Measurements from ENCODE around the gene PLA2G4D. TPM values are rescaled to one million over a fixed set of nuclear protein-coding genes. Genes with fewer than 3 reads are reported as not detected.

Gene PLA2G4D
- total and polyA plus RNA-seq, 2 donors (not counting 3 experiments of a cell fraction or from before 2014, with no cell fraction given), result not detected

- DNase-seq (ENCODE audit: low read depth, low spot score) (no peak), FAIRE-seq (no peak)
- no peaks in the 10 kb centered on the region for H4K20me1 ChIP-seq (replicated peaks; ENCODE audit: control insufficient read depth, extremely low read depth, insufficient read depth, low read length)
- no peak overlapping the region for H3K27ac ChIP-seq (ENCODE audit: insufficient read depth, low read depth, low read length)
- no peaks in the 10 kb centered on the region for H3K9me3 ChIP-seq (replicated peaks; ENCODE audit: control insufficient read depth, insufficient read depth, low read length)
- CTCF ChIA-PET, result interaction anchor here (0.8 to 2.4 kb wide), 3 partner anchors 13 to 46 kb away, joined by 3 to 6 read pairs (median 3); no protein-coding TSS in a partner anchor
- H3K9me1 ChIP-seq (replicated peaks; ENCODE audit: control insufficient read depth, extremely low read depth, insufficient read depth, low read length), result no peaks in the 10 kb centered on the region
- TF ChIP-seq JUN (IDR thresholded peaks at IDR 0.05; ENCODE audit: borderline replicate concordance, insufficient read depth, insufficient read length, low read depth), result no peak
- TF ChIP-seq FOS (IDR thresholded peaks at IDR 0.05; ENCODE audit: borderline replicate concordance, insufficient read depth, low read length), result no peak
- no peak for TF ChIP-seq POLR2AphosphoS5 (IDR thresholded peaks at IDR 0.05; ENCODE audit: insufficient read depth, low read depth, low read length)
- TF ChIP-seq CTCF (IDR thresholded peaks at IDR 0.05; ENCODE audit: extremely low read depth in 1 of 2, insufficient read depth in 1 of 2, low read depth in 1 of 2, low read length in 2 of 2), result no peak
- no peak for TF ChIP-seq MYC (IDR thresholded peaks at IDR 0.05; ENCODE audit: low read depth, low read length)
- no peak for TF ChIP-seq MAX (IDR thresholded peaks at IDR 0.05; ENCODE audit: insufficient read depth, insufficient read length)
- no TSS peak for BruUV-seq (replicated peaks)
- no peak overlapping the region for H3K4me3 ChIP-seq (replicated peaks in 1 of 3; ENCODE audit: insufficient read depth in 1 of 3, low read depth in 1 of 3, low read length in 3 of 3)
- H2AFZ ChIP-seq (ENCODE audit: low read depth, low read length), result no peak overlapping the region
- POLR2A ChIA-PET, result no interaction called here
- peaks cover 2% of the 10 kb centered on the region for H3K4me1 ChIP-seq (ENCODE audit: control insufficient read depth, extremely low read depth, insufficient read depth, low read length)
- no peak overlapping the region for H3K9ac ChIP-seq (replicated peaks; ENCODE audit: extremely low read depth, insufficient read depth, low read length)
- intact Hi-C loops (cut with micrococcal nuclease) (no loop called here), dilution Hi-C loops (cut with MboI; ENCODE audit: extremely low pct_ligation_motif_present, low sequenced_read_pairs) (no loop called here)
- H3K36me3 ChIP-seq (ENCODE audit: control insufficient read depth in 2 of 2, extremely low read depth in 1 of 2, insufficient read depth in 2 of 2, low read length in 2 of 2), result no peaks in the 10 kb centered on the region
- no peak overlapping the region for H3K4me2 ChIP-seq (ENCODE audit: insufficient read depth, low read length)
- H3K27me3 ChIP-seq (ENCODE audit: control insufficient read depth in 2 of 2, insufficient read depth in 2 of 2, low read length in 2 of 2), result peaks cover 4 to 5% of the 10 kb centered on the region in 2 experiments
- no peaks in the 10 kb centered on the region for H3K79me2 ChIP-seq (ENCODE audit: control insufficient read depth, insufficient read depth, low read length)
Measured at GRCh38 chr15:42038401-42038800, 56.0 kb downstream of the PLA2G4D start.
